B cell (primary cell): ENCODE data around the gene DTX4.
A peak's percentile ranks its signal among the peaks of the same experiment; 100 is the strongest.

Experiments used
- CTCF ChIP-seq: fragments of 200-600 bp; IDR thresholded peaks from one replicate; pipeline ENCODE4 v1.8.0; 2022; ENCODE audit warnings: antibody characterized with exemption, mild to moderate bottlenecking
- EZH2 ChIP-seq: IDR thresholded peaks from 2 replicates; pipeline ENCODE4 v1.6.1; 2012; ENCODE audit warnings: borderline replicate concordance, low read depth, mild to moderate bottlenecking, moderate library complexity, low read length; ENCODE audit not compliant: insufficient read depth, poor library complexity, severe bottlenecking

- no peak for TF ChIP-seq EZH2
- TF ChIP-seq CTCF = peak; percentile 82
These were observed 36.1 kb downstream of the DTX4 start for GRCh38 chr11:59207988-59208451.
